ENCODE measurements around the gene CBX4.

GRCh38 chr17:79825580-79825921 is 13.7 kb downstream of the CBX4 start:
- no peak for TF ChIP-seq CTCF (IDR thresholded peaks at IDR 0.05 in 4 of 5, conservative IDR thresholded peaks at IDR 0.05 in 1 of 5)
- TF ChIP-seq POLR2A (IDR thresholded peaks at IDR 0.05) = no peak

Data from gastrocnemius medialis (tissue), 4 donors.